ENCODE results near the gene ARMC10. TPM values are rescaled to one million over a fixed set of nuclear protein-coding genes. Genes with fewer than 3 reads are reported as not detected.
"Not testable (repeated sequence)": the region's sequence is repeated elsewhere in the genome, so short reads cannot be mapped to it uniquely, and the experiment has no call there.

The ARMC10 gene
- total RNA-seq, 2 donors from 2014 or later: 46.3 to 48.9 TPM

DNA sequence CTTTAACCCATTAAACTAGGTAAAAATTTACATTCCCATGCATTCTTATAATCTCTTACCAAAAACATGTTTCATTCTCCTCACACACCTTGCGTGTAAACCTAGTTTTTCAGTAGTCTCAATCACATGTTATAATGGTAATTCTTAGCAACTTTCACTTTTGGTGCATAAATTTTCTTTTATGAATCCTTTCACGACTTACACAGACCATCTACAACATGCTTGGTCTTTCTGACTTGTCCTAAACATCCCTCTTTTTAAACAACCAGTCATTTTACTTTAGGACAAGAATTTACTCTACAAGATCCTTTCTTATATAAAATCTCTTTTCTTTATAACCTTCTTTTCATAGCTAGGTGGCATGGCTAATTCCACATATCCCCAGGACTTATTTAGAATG is 26.1 kb upstream of the ARMC10 start:
- peaks cover 4% of the 10 kb centered on the region for H3K36me3 ChIP-seq (ENCODE audit: control insufficient read depth, insufficient read depth, low read length)
- Mint-ChIP-seq H3K9me3 (peaks cover 84% of the 10 kb centered on the region), H3K4me3 (no peak overlapping the region), H3K36me3 (ENCODE audit: low read depth) (peaks cover 74% of the 10 kb centered on the region), H3K27ac (no peak overlapping the region), H3K27me3 (ENCODE audit: insufficient read depth) (peaks cover 2% of the 10 kb centered on the region), H3K4me1 (no peaks in the 10 kb centered on the region)
- H3K9me3 ChIP-seq (ENCODE audit: control insufficient read depth, low read length): peaks cover 75% of the 10 kb centered on the region
- no peak overlapping the region for H3K4me3 ChIP-seq (ENCODE audit: low read length)
- DNase-seq: no peak
- no peak overlapping the region for H3K27ac ChIP-seq (ENCODE audit: low read depth, low read length)
- no peak overlapping the region for H3K9ac ChIP-seq (ENCODE audit: extremely low read depth, low read length, poor library complexity, severe bottlenecking)
- TF ChIP-seq, protein P1, sequence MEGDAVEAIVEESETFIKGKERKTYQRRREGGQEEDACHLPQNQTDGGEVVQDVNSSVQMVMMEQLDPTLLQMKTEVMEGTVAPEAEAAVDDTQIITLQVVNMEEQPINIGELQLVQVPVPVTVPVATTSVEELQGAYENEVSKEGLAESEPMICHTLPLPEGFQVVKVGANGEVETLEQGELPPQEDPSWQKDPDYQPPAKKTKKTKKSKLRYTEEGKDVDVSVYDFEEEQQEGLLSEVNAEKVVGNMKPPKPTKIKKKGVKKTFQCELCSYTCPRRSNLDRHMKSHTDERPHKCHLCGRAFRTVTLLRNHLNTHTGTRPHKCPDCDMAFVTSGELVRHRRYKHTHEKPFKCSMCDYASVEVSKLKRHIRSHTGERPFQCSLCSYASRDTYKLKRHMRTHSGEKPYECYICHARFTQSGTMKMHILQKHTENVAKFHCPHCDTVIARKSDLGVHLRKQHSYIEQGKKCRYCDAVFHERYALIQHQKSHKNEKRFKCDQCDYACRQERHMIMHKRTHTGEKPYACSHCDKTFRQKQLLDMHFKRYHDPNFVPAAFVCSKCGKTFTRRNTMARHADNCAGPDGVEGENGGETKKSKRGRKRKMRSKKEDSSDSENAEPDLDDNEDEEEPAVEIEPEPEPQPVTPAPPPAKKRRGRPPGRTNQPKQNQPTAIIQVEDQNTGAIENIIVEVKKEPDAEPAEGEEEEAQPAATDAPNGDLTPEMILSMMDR (conservative IDR thresholded peaks at IDR 0.05): no peak
- no peaks in the 10 kb centered on the region for H3K27me3 ChIP-seq (ENCODE audit: control insufficient read depth, insufficient read depth, low read length, poor library complexity, severe bottlenecking)
- 84 to 93% methylated on average over 2 of the region's 2 CpGs for WGBS, 2 experiments (ENCODE audit: insufficient coverage in 1 of 2, insufficient read length in 1 of 2)
- H3K4me1 ChIP-seq (ENCODE audit: control insufficient read depth, insufficient read depth, low read length): no peaks in the 10 kb centered on the region

GRCh38 chr7:103051519-103051918 is 23.4 kb upstream of the ARMC10 start:
- Mint-ChIP-seq H3K9me3 (peaks cover 68% of the 10 kb centered on the region), H3K36me3 (ENCODE audit: low read depth) (peaks cover 66% of the 10 kb centered on the region), H3K4me3 (no peak overlapping the region), H3K27ac (no peak overlapping the region), H3K27me3 (ENCODE audit: insufficient read depth) (peaks cover 2% of the 10 kb centered on the region), H3K4me1 (no peaks in the 10 kb centered on the region)
- Histone ChIP-seq H3K27ac (ENCODE audit: low read depth, low read length) (no peak overlapping the region), H3K4me1 (ENCODE audit: control insufficient read depth, insufficient read depth, low read length) (no peaks in the 10 kb centered on the region), H3K36me3 (ENCODE audit: control insufficient read depth, insufficient read depth, low read length) (peaks cover 6% of the 10 kb centered on the region), H3K27me3 (ENCODE audit: control insufficient read depth, insufficient read depth, low read length, poor library complexity, severe bottlenecking) (no peaks in the 10 kb centered on the region), H3K9ac (ENCODE audit: extremely low read depth, low read length, poor library complexity, severe bottlenecking) (no peak overlapping the region), H3K9me3 (ENCODE audit: control insufficient read depth, low read length) (peaks cover 54% of the 10 kb centered on the region), H3K4me3 (ENCODE audit: low read length) (no peak overlapping the region)
- WGBS, 2 experiments (ENCODE audit: insufficient coverage in 1 of 2, insufficient read length in 1 of 2): 90 to 93% methylated on average over 4 to 6 of the region's 6 CpGs
- DNase-seq: no peak
- TF ChIP-seq, protein P1 (conservative IDR thresholded peaks at IDR 0.05): no peak

DNA sequence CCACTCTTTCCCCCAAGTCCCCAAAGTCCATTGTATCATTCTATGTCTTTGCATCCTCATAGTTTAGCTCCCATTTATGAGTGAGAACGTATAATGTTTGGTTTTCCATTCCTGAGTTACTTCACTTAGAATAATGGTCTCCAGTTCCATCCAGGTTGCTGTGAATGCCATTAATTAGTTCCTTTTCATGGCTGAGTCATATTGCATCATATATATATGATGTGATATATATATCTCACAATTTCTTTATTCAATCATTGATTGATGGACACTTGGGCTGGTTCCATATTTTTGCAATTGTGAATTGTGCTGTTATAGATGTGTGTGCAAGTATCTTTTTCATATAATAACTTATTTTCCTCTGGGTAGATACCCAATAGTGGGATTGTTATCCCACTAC is 18.9 kb upstream of the ARMC10 start:
- not testable (repeated sequence) for H3K36me3 ChIP-seq (ENCODE audit: control insufficient read depth, insufficient read depth, low read length); H3K9ac ChIP-seq (ENCODE audit: extremely low read depth, low read length, poor library complexity, severe bottlenecking); H3K27me3 Mint-ChIP-seq (ENCODE audit: insufficient read depth); H3K4me3 Mint-ChIP-seq; H3K4me3 ChIP-seq (ENCODE audit: low read length); DNase-seq; H3K27ac ChIP-seq (ENCODE audit: low read depth, low read length); H3K4me1 ChIP-seq (ENCODE audit: control insufficient read depth, insufficient read depth, low read length); H3K27me3 ChIP-seq (ENCODE audit: control insufficient read depth, insufficient read depth, low read length, poor library complexity, severe bottlenecking); H3K27ac Mint-ChIP-seq; H3K4me1 Mint-ChIP-seq
- peaks cover 11% of the 10 kb centered on the region for H3K9me3 ChIP-seq (ENCODE audit: control insufficient read depth, low read length)
- peaks cover 28% of the 10 kb centered on the region for H3K9me3 Mint-ChIP-seq
- WGBS, 2 experiments (ENCODE audit: insufficient coverage in 1 of 2, insufficient read length in 1 of 2): 94% methylated on average over 1 of the region's 1 CpG; no CpG with 5 or more reads in 1 of the 2 experiments
- H3K36me3 Mint-ChIP-seq (ENCODE audit: low read depth): peaks cover 36% of the 10 kb centered on the region

- TF ChIP-seq, protein P1 (conservative IDR thresholded peaks at IDR 0.05): no peak
- H3K4me1 Mint-ChIP-seq: peaks cover 2% of the 10 kb centered on the region
- Histone ChIP-seq H3K36me3 (ENCODE audit: control insufficient read depth, insufficient read depth, low read length) (peaks cover 6% of the 10 kb centered on the region), H3K4me1 (ENCODE audit: control insufficient read depth, insufficient read depth, low read length) (no peaks in the 10 kb centered on the region), H3K27ac (ENCODE audit: low read depth, low read length) (no peak overlapping the region), H3K4me3 (ENCODE audit: low read length) (no peak overlapping the region), H3K9me3 (ENCODE audit: control insufficient read depth, low read length) (no peaks in the 10 kb centered on the region), H3K27me3 (ENCODE audit: control insufficient read depth, insufficient read depth, low read length, poor library complexity, severe bottlenecking) (no peaks in the 10 kb centered on the region), H3K9ac (ENCODE audit: extremely low read depth, low read length, poor library complexity, severe bottlenecking) (no peak overlapping the region)
- H3K4me3 Mint-ChIP-seq: no peak overlapping the region
- H3K27me3 Mint-ChIP-seq (ENCODE audit: insufficient read depth): no peaks in the 10 kb centered on the region
- H3K27ac Mint-ChIP-seq: no peak overlapping the region
- no peak for DNase-seq
- peaks cover 8% of the 10 kb centered on the region for H3K9me3 Mint-ChIP-seq
- peaks cover 19% of the 10 kb centered on the region for H3K36me3 Mint-ChIP-seq (ENCODE audit: low read depth)
These were observed 16.8 kb upstream of the ARMC10 start for GRCh38 chr7:103058122-103058521.
